ENCODE measurements around the gene AKR1E2.
A peak's percentile ranks its signal among the peaks of the same experiment; 100 is the strongest.

Gene AKR1E2

DNA sequence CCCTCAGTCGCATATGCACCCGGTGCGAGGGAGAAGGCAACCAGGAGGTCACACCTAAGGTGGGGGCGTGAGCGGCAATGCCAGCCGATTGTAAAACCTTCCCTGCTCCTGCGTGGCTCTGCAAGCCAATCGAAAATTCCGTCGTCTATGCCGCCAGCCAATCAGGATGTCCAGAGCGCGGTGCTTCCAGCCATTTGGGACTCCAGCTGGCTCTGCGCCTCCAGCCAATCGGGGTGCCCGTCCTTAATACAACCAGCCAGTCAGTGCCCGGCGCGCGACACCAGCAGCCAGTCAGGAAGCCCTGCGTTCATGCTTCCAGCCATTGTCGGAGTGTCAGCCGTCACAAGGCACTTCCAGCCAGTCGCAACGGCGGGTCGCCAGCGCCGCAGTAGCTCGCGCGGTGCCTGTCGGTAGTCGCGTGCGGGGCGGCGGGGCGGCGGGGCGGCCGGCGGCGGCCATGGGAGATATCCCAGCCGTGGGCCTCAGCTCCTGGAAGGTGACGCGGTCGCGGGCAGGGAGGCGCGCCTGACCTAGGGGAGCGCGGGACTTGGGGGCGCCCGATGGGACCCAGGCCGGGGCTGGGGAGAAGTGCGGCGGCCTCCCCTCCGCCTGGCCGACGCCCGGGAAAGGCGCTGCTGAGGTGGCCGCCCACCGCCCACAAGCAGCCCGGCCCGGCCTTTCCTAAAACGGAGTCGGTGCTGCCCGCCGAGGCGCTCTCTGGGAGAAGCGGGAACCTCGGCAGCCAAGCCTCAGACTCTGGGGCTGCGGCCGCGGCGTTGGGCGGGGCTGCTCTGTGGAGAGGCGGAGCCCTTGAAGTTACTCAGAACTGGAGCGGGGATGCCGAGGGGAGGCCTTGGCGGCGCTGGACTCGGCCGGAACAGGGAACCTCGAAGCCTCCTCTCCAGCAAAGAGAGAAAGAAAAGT is at the start of gene AKR1E2:
Gene AKR1E2 (plus strand): TSS at position 340 of the 924 bp plus-strand sequence. CDS start 118 bp downstream, at position 458.
- Histone ChIP-seq H3K4me1 (ENCODE audit: control insufficient read depth, low read depth, low read length) (no peaks in the 10 kb centered on the region), H3K4me3 (ENCODE audit: low read length) (peak within 1 kb of the TSS; percentile 42), H3K9ac (ENCODE audit: low read length) (no peak within 1 kb of the TSS), H3K27ac (ENCODE audit: low read length) (no peak within 1 kb of the TSS), H3K27me3 (ENCODE audit: control insufficient read depth, insufficient read depth, low read length) (peaks cover 26% of the 10 kb centered on the region), H3K36me3 (ENCODE audit: control insufficient read depth, low read depth, low read length) (no peaks in the 10 kb centered on the region), H3K9me3 (ENCODE audit: control insufficient read depth, low read depth, low read length) (no peaks in the 10 kb centered on the region)

DNA sequence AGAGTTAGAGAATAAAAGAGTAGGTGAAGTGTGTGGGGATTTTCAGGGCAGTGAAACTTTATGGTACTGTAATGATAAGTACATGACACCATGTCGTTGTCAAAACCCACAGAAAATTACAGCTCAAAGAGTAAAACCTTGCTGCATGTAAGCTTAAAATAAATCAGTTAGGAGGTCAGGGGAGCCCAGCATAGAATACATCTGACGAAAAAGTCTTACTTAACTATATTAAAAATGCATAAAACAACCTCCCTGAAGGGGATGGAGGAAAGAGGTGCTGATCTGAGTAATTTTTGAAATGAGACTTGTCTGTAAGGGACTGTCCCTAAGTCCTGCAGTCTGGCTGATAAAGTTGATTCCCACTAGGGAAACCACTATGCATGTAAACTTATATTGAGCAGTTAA is 49.8 kb upstream of the AKR1E2 start:
- no peak overlapping the region for H3K9ac ChIP-seq (ENCODE audit: low read length)
- H3K27ac ChIP-seq (ENCODE audit: low read length) = no peak overlapping the region
- H3K36me3 ChIP-seq (ENCODE audit: control insufficient read depth, low read depth, low read length) = no peaks in the 10 kb centered on the region
- H3K4me3 ChIP-seq (ENCODE audit: low read length) = no peak overlapping the region
- H3K27me3 ChIP-seq (ENCODE audit: control insufficient read depth, insufficient read depth, low read length) = no peaks in the 10 kb centered on the region
- no peaks in the 10 kb centered on the region for H3K9me3 ChIP-seq (ENCODE audit: control insufficient read depth, low read depth, low read length)
- H3K4me1 ChIP-seq (ENCODE audit: control insufficient read depth, low read depth, low read length) = no peaks in the 10 kb centered on the region

DNA sequence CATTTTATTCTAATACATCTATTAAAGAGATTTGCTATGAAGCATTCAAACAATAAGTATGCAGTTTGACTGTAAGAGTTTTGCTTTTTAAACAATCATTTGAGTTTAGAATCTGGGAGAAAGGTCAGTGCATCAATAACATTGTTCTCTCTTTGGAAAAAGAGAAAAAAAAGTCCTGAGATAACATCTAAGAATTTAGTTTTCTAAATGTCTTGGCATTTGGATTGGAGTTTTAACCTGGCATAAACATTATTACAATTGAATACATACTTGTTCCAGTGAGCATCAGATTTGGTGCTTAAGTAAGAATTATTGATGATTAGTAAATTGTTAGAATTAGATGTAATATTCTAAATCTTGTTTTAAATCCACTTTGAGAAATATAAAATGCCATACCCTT is 47.2 kb upstream of the AKR1E2 start:
- Histone ChIP-seq H3K9ac (ENCODE audit: low read length) (no peak overlapping the region), H3K4me1 (ENCODE audit: control insufficient read depth, low read depth, low read length) (no peaks in the 10 kb centered on the region), H3K36me3 (ENCODE audit: control insufficient read depth, low read depth, low read length) (no peaks in the 10 kb centered on the region), H3K4me3 (ENCODE audit: low read length) (no peak overlapping the region), H3K27ac (ENCODE audit: low read length) (no peak overlapping the region), H3K9me3 (ENCODE audit: control insufficient read depth, low read depth, low read length) (no peaks in the 10 kb centered on the region), H3K27me3 (ENCODE audit: control insufficient read depth, insufficient read depth, low read length) (no peaks in the 10 kb centered on the region)

DNA sequence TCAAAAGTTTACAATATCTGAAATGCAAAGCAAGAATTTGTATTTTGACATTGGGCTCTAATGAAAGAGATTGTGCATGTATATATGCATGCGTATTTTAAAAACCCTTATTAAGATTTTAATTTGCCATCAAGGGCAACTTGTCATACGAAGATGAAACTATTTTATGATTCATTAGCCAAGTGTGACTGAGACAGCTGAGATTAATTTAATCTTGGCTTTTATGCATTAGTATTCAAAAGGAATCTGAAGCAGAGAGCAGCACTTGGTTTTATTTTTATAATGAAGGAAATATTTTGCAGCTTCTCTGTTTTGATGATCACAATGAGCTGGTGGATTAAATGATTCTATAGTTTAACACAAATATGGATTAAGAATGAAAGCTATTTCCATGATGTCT is 45.9 kb upstream of the AKR1E2 start:
- Histone ChIP-seq H3K9ac (ENCODE audit: low read length) (no peak overlapping the region), H3K9me3 (ENCODE audit: control insufficient read depth, low read depth, low read length) (no peaks in the 10 kb centered on the region), H3K4me3 (ENCODE audit: low read length) (no peak overlapping the region), H3K36me3 (ENCODE audit: control insufficient read depth, low read depth, low read length) (no peaks in the 10 kb centered on the region), H3K27ac (ENCODE audit: low read length) (no peak overlapping the region), H3K27me3 (ENCODE audit: control insufficient read depth, insufficient read depth, low read length) (no peaks in the 10 kb centered on the region), H3K4me1 (ENCODE audit: control insufficient read depth, low read depth, low read length) (no peaks in the 10 kb centered on the region)

DNA sequence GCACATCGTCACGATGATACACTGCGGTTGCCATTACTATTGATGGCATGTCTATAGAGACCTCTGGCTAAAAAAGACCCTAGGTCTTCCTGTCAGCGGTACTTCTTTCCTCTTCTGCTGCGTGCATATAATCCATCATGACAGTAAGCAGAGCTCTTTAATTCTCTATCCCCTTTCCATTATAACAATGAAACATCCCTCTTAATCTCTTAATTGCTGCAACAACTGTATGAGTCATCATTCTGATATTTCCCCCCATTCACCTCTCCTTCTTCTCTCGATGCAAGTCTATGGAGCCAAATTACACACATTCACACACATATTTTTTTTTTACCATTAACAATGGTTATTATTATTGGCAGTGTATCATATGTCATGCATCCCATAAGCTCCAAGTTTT is 45.2 kb upstream of the AKR1E2 start:
- H3K9me3 ChIP-seq (ENCODE audit: control insufficient read depth, low read depth, low read length) = no peaks in the 10 kb centered on the region
- H3K36me3 ChIP-seq (ENCODE audit: control insufficient read depth, low read depth, low read length) = no peaks in the 10 kb centered on the region
- no peaks in the 10 kb centered on the region for H3K27me3 ChIP-seq (ENCODE audit: control insufficient read depth, insufficient read depth, low read length)
- H3K4me1 ChIP-seq (ENCODE audit: control insufficient read depth, low read depth, low read length) = no peaks in the 10 kb centered on the region
- no peak overlapping the region for H3K4me3 ChIP-seq (ENCODE audit: low read length)
- no peak overlapping the region for H3K9ac ChIP-seq (ENCODE audit: low read length)
- H3K27ac ChIP-seq (ENCODE audit: low read length) = no peak overlapping the region

DNA sequence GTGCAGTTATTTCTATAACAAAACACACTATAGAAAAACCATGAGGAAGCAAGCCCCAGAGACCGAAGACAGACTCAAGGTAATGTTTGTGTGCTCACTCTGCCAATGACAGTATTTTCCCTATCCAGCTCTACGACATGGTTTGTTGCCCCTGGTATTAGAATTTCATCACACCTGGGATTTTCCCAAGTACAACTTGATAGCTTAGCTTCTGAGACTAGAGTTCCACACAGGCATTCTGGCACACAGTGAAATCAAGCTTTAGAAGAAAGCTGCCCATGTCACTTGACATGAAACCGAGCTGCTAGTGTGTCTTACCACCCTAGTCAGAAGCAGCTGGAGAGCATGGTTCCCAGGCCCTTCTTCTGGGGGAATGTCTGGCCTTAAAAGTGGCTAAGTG is 44.1 kb upstream of the AKR1E2 start:
- Histone ChIP-seq H3K9ac (ENCODE audit: low read length) (no peak overlapping the region), H3K27me3 (ENCODE audit: control insufficient read depth, insufficient read depth, low read length) (no peaks in the 10 kb centered on the region), H3K4me3 (ENCODE audit: low read length) (no peak overlapping the region), H3K27ac (ENCODE audit: low read length) (no peak overlapping the region), H3K9me3 (ENCODE audit: control insufficient read depth, low read depth, low read length) (no peaks in the 10 kb centered on the region), H3K36me3 (ENCODE audit: control insufficient read depth, low read depth, low read length) (no peaks in the 10 kb centered on the region), H3K4me1 (ENCODE audit: control insufficient read depth, low read depth, low read length) (no peaks in the 10 kb centered on the region)

DNA sequence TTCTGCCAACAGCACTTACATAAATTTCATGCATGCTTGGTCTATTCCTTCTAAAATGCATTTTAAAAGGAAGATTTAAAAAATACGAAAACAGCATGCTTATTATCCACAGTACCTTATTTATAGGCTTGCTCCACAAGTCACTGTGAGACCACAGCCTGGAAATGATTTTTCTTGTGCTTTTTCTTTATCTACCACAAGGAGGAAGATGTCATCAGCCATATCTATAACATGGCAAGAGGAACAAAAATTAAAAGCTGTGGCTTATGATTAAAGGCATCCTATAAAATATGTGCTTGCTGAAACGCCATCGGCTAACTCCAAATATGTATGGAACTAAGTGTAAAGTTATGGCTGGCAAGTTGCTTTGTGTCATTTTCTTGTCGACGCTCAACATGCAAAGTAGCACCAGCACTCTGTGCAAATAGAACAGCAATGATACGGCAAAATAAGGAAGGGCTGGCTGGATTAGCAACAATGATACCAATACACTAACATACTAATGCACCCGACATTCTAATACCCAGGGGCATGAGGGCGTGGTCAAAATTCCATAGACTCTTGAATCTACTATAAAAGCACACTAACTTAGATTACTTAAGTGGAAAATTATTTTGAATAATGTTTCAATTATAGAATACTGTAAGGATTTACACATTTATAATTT is 41.2 kb upstream of the AKR1E2 start:
- Histone ChIP-seq H3K4me1 (ENCODE audit: control insufficient read depth, low read depth, low read length) (no peaks in the 10 kb centered on the region), H3K27ac (ENCODE audit: low read length) (no peak overlapping the region), H3K27me3 (ENCODE audit: control insufficient read depth, insufficient read depth, low read length) (no peaks in the 10 kb centered on the region), H3K9ac (ENCODE audit: low read length) (no peak overlapping the region), H3K4me3 (ENCODE audit: low read length) (no peak overlapping the region), H3K36me3 (ENCODE audit: control insufficient read depth, low read depth, low read length) (no peaks in the 10 kb centered on the region), H3K9me3 (ENCODE audit: control insufficient read depth, low read depth, low read length) (no peaks in the 10 kb centered on the region)

DNA sequence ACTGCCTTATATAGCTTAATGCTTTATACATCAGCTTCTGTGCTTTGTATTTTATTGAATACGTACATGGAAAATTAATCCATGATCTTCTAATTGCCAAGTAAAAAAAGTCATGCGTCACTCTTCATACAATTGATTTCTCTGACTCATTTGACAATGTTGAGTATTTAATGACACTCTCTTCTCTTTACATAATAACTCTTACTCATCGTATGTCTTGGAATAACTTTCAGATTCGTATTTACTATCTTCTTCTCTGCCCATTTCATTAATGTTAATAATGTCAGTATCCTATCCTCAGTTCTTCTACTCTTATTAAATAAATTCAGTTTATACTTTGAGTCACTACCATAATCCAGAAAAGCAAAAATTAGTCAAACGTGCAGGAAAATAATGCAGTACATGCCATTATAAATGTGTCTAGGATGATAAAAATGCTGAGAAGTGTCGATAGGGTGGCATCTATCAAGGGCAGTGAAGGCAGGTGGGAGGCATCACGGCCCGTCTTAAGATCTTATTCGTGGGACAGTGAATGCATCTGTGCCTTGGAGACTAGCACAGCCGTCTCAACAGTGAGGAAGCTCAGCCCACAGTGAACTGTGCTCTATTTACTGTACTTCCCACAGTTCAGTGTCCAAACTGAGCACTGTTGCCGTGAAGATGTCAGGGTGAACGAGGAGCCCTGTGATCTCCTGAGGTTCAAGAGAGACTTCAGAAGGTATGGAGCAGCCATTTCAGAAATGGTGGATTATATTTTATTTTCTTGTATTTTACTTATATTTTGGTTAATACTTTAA is 39.8 kb upstream of the AKR1E2 start:
- H3K9ac ChIP-seq (ENCODE audit: low read length) = no peak overlapping the region
- H3K36me3 ChIP-seq (ENCODE audit: control insufficient read depth, low read depth, low read length) = no peaks in the 10 kb centered on the region
- no peaks in the 10 kb centered on the region for H3K27me3 ChIP-seq (ENCODE audit: control insufficient read depth, insufficient read depth, low read length)
- H3K9me3 ChIP-seq (ENCODE audit: control insufficient read depth, low read depth, low read length) = no peaks in the 10 kb centered on the region
- H3K4me3 ChIP-seq (ENCODE audit: low read length) = no peak overlapping the region
- no peaks in the 10 kb centered on the region for H3K4me1 ChIP-seq (ENCODE audit: control insufficient read depth, low read depth, low read length)
- H3K27ac ChIP-seq (ENCODE audit: low read length) = no peak overlapping the region

DNA sequence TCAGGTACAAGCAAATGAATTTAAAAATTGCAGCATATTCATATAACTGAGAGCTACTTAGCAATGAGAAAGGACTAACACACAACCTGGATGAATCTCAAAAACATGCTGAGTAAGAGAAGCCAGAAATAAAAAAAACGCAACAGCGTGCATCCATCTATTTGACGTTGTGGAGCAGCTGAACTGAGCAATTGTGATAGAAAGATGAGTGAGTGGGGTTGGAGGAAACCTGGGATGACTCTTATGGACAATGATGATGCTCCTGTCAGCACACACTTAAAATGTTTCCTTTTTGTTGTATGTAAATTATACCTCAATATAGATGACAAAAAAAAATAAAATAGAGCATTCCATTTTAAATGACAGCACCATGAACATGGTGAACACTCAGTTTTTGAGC is 36.0 kb upstream of the AKR1E2 start:
- no peak overlapping the region for H3K27ac ChIP-seq (ENCODE audit: low read length)
- no peaks in the 10 kb centered on the region for H3K9me3 ChIP-seq (ENCODE audit: control insufficient read depth, low read depth, low read length)
- no peak overlapping the region for H3K4me3 ChIP-seq (ENCODE audit: low read length)
- no peak overlapping the region for H3K9ac ChIP-seq (ENCODE audit: low read length)
- no peaks in the 10 kb centered on the region for H3K4me1 ChIP-seq (ENCODE audit: control insufficient read depth, low read depth, low read length)
- no peaks in the 10 kb centered on the region for H3K36me3 ChIP-seq (ENCODE audit: control insufficient read depth, low read depth, low read length)
- H3K27me3 ChIP-seq (ENCODE audit: control insufficient read depth, insufficient read depth, low read length) = no peaks in the 10 kb centered on the region

DNA sequence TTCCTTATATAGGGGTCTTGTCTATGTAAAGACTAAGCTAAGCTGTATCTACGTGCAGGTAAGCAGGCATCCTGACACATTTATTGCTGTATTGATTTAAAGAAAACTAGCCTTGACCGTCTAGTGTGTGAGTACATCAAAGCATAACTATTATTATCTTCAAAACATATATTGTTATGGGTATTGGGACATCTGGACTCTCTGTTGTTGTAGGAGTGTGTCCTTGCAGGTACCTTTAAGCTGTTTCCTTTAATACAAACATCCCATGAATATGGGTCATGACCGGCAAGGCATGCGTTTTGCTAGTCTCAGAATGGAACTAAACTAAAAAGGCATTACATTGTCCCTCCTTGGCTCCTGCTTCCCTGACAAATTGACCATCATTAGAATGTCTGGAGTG is 35.1 kb upstream of the AKR1E2 start:
- H3K27ac ChIP-seq (ENCODE audit: low read length) = no peak overlapping the region
- H3K36me3 ChIP-seq (ENCODE audit: control insufficient read depth, low read depth, low read length) = no peaks in the 10 kb centered on the region
- no peaks in the 10 kb centered on the region for H3K9me3 ChIP-seq (ENCODE audit: control insufficient read depth, low read depth, low read length)
- no peaks in the 10 kb centered on the region for H3K4me1 ChIP-seq (ENCODE audit: control insufficient read depth, low read depth, low read length)
- no peaks in the 10 kb centered on the region for H3K27me3 ChIP-seq (ENCODE audit: control insufficient read depth, insufficient read depth, low read length)
- H3K4me3 ChIP-seq (ENCODE audit: low read length) = no peak overlapping the region
- no peak overlapping the region for H3K9ac ChIP-seq (ENCODE audit: low read length)

DNA sequence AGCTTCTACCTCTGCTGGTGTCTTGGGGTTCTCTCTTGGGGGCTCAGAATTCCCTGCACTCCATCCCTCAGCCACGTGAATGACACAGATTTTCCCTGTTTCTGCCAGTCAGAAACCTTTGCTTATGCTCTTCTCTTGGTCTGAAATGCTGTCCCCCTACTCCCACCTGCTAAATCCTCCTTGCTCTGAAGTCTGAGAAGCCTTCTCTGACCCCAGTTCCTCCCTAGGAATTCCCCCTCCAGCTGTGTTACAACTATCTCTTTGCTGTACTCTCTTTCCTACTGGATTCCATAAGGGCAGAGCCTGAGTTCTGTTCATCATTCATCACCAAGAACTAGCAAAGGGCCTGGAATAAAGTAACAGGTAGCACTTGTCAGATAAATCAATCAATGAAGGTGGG is 33.6 kb upstream of the AKR1E2 start:
- no peak overlapping the region for H3K27ac ChIP-seq (ENCODE audit: low read length)
- H3K4me1 ChIP-seq (ENCODE audit: control insufficient read depth, low read depth, low read length) = no peaks in the 10 kb centered on the region
- no peaks in the 10 kb centered on the region for H3K9me3 ChIP-seq (ENCODE audit: control insufficient read depth, low read depth, low read length)
- no peak overlapping the region for H3K9ac ChIP-seq (ENCODE audit: low read length)
- no peaks in the 10 kb centered on the region for H3K27me3 ChIP-seq (ENCODE audit: control insufficient read depth, insufficient read depth, low read length)
- H3K36me3 ChIP-seq (ENCODE audit: control insufficient read depth, low read depth, low read length) = no peaks in the 10 kb centered on the region
- H3K4me3 ChIP-seq (ENCODE audit: low read length) = no peak overlapping the region
